ENCODE data around the gene TIMM17A.
A peak's percentile ranks its signal among the peaks of the same experiment; 100 is the strongest.
"Not testable (repeated sequence)": the region's sequence is repeated elsewhere in the genome, so short reads cannot be mapped to it uniquely, and the experiment has no call there.

Gene TIMM17A

DNA sequence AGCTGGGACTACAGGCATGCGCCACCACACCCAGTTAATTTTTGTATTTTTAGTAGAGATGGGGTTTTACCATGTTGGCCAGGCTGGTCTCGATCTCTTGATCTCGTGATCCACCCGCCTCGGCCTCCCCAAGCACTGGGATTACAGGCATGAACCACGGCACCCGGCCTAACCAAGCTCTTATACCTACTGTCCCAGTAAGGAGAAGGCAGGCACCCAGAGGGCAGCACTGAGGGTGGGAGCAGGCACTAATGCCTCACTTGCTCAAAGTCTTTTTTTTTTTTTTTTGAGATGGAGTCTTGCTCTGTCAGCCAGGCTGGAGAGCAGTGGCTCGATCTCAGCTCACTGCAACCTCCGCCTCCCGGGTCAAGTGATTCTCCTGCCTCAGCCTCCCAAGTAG lies 15.0 kb upstream of the TIMM17A start:
- DNase-seq (ENCODE audit: low read depth) = not testable (repeated sequence)

DNA sequence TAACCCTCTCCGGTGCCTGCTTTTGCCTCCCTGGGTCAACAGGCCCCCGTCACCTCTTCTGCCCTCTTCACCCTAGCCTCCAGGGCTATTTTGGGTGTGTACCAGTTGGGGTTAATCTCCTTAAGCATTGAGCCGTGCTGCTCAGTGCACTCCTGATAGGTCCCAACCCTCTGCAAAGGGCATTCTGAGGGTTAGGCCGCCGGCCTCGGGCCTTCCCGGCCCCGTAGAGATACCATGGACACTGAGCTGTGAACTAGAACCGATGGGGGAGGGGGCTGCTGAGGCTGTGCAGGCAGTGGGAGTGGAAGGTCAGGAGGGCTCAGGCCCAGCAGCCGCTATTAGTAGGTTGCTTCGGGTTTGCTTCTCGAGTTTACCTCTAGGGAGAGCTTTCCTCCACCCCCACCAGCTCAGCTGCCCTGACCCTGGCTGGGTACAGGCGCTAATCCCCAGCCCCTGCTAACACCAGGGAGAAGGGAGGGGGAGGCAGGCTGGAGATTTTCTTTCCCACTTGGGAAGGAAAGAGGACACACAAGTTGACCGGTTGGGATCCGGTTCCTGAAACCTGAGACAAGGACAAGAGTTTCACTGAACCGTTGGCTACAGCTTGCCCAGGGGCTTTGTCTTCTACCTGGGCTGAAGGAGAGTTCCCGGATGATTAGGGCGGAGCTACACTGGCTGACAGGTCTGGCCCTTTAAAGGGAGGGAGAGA lies 13.7 kb upstream of the TIMM17A start:
- DNase-seq (ENCODE audit: low read depth) = no peak

GRCh38 chr1:201942129-201942495 lies 13.2 kb upstream of the TIMM17A start:
- DNase-seq (ENCODE audit: low read depth) = no peak

DNA sequence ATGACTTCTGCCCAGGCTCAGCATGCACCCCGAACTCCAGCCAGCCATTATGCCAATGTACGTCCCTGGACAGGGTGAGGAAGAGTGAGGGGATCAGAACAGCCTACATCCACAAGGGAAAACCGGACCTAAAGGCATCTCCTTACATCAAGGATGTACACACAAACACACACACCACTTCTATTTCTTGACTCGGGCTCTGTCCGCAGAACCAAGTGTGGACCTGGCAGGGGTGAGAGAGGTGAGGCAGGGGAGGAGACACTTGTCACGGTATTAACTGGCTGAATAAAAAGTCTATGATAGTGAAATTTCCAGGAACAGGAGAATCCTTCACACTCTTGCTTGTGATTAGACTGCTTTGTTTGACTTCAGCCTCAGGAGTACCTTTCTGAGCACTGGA lies 11.3 kb upstream of the TIMM17A start:
- no peak for DNase-seq (ENCODE audit: low read depth)

DNA sequence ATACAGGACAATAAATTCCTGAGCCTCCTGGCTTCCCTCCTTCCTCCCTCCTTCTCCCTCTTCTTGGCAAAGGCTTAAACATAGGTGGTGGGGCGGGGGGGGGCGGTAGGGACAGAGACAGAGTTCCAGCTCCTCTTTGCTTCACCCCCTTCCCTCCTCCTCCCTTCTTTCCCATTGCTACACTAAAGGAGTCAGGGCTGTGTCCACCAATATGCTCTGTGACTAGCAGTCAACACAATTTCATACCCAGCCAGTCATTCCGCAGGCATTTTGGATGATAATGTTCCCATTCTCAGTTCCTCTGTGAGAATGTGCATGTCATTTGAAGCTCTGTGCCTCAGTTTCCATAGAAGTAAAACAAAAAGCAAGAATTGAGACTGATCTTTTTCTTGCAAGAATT lies 10.7 kb upstream of the TIMM17A start:
- no peak for DNase-seq (ENCODE audit: low read depth)

DNA sequence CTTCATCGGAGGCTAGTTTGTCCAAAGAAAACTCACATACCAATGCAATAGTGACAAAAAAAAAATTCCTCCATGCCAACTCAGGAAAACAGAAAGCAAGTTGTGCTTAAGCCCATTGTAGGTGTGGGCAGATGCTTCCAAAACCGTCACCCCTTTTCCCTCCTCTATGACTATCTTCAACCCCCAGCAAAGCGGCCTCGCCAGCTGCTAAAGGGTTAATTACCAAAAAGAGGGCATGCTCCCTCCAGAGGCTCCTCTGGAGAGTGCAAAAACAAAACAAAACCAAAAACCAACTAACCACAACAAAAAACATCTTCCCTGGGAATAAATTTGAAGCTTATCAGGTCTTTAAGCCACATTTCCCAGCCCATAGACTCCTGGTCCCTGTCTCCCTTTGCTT lies 10.1 kb upstream of the TIMM17A start:
- no peak for DNase-seq (ENCODE audit: low read depth)

GRCh38 chr1:201945863-201946223 lies 9.5 kb upstream of the TIMM17A start:
- DNase-seq (ENCODE audit: low read depth) = no peak

GRCh38 chr1:201946224-201946908 lies 8.9 kb upstream of the TIMM17A start, which contains the start of gene LMOD1:
Gene LMOD1 (minus strand): TSS chr1:201946548. CDS start chr1:201946340, 208 bp downstream.
- DNase-seq (ENCODE audit: low read depth) = no peak

DNA sequence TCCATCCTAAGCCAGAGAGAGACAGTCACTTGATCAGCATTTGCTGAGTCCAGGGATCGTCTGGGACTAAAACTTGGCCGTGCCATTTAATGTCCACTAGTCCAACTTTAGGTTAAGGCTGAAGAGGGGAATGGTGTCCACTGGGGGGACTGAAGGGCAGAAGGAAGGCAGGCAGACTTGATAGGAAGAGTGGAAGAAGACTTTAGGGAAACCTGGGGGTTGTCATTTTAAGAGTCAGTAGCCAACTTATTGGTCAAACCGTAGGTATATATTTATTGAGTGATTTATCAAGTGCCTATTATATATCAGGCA lies 7.7 kb upstream of the TIMM17A start:
- no peak for DNase-seq (ENCODE audit: low read depth)

GRCh38 chr1:201949491-201949890 lies 5.8 kb upstream of the TIMM17A start:
- no peak for DNase-seq (ENCODE audit: low read depth)

DNA sequence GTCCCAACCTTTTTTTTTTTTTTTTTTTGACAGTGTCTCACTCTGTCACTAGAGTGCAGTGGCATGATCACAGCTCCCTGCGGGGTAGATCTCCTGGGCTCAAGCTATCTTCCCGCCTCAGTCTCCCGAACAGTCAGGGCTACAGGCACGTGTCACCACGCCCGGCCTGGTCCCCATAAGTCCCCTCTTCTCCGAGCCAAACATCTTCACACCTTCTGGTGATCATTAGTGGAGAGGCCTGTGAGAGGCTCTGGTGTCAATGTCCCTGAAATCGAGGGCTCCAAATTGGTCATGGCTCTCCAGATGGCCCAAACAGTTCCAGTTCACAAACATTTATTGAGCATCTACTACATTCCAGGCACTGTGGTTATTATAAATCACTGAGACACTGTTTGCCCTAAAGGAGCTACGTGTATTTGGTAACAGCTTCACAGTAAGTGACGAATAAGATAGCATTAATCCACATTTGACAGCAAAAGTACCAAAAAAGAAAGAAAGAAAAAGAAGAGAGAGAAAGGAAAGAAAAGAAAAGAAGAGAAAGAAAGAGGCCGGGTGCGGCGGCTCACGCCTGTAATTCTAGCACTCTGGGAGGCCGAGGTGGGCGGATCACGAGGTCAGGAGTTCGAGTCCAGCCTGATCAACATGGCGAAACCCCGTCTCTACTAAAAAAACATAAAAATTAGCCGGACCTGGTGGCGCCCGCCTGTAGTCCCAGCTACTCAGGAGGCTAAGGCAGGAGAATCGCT lies 867 bp upstream of the TIMM17A start:
- no peak for DNase-seq (ENCODE audit: low read depth)

DNA sequence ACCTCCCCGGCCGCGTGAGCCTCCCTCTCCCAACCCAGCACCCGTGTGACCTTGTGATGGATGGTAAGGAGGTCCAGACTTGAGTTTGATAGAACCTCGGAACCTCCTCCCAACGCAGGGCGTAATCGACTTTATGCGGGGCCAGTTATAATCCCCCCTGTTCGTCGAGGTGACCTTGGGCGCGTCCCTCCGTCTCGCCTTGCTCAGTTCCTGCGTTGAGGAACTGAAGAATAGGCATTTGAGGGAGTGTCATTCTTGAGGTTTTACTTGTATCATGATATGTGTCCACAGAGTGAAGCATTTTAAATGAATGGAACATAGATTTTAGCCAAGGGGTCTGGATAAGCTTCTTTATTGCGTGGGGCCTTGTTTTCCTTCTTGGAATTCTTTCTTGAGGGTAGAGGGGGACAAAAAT lies 433 bp downstream of the TIMM17A start:
- DNase-seq (ENCODE audit: low read depth) = no peak

- no peak for DNase-seq (ENCODE audit: low read depth)
These were observed 3.0 kb downstream of the TIMM17A start for GRCh38 chr1:201958348-201958747.

- DNase-seq (ENCODE audit: low read depth) = not testable (repeated sequence)
These were observed 7.1 kb downstream of the TIMM17A start for GRCh38 chr1:201962382-201962781.

- DNase-seq (ENCODE audit: low read depth) = no peak
These were observed 9.0 kb downstream of the TIMM17A start for GRCh38 chr1:201964261-201964660.

DNA sequence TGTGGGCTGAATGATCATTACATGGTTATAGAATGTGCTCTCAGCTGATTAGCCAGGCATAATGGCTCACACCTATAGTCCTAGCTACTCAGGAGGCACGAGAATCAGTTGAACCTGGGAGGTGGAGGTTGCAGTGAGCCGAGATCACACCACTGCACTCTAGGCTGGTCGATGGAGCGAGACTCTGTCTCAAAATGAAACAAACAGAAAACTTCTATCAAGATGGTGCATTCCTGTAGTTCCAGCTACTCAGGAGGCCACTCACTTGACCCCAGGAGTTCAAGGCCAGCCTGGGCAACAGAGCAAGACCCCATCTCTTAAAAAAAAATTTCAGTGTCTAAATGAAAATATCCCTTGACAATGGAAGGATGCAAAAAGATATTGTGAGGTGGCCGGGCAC lies 10.9 kb downstream of the TIMM17A start:
- no peak for DNase-seq (ENCODE audit: low read depth)

GRCh38 chr1:201968202-201968925 lies 13.1 kb downstream of the TIMM17A start:
- no peak for DNase-seq (ENCODE audit: low read depth)

DNA sequence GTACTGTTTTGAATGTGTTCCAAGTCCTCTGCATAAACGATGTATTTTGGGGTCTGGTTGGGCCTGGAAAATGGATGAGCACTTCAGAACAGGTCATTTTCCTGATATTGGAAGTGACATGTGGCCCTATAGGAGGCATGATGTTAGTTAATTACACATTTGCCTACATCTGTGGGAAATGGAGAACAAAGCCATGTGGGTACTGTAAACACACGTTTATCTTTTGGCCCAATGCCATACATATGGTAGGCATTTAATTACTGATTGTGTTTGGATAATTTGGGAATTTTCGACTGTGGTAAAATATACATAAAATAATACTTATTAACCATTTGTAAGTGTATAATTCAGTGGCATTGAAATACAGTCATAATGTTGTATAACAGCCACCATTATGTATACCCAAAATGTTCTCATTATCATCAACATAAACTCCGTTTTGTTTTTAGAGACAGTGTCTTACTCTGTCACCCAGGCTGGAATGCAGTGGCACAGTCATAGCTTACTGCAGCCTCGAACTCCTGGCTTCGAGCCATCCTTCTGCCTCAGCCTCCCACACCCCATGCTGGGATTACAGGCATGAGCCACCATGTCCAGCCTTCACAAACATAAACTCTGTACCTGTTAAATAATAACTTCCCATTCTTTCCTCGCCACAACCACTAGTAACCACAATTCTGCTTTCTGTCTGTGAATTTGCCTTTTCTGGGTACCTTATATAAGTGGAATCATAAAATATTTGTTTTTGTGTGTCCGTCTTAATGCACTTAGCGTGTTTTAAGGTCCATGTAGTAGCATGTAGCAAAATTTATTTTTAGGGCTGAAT lies 15.2 kb downstream of the TIMM17A start:
- DNase-seq (ENCODE audit: low read depth) = no peak

GRCh38 chr1:201982082-201982622 lies 26.8 kb downstream of the TIMM17A start:
- peak; percentile 46 for DNase-seq (ENCODE audit: low read depth)

DNA sequence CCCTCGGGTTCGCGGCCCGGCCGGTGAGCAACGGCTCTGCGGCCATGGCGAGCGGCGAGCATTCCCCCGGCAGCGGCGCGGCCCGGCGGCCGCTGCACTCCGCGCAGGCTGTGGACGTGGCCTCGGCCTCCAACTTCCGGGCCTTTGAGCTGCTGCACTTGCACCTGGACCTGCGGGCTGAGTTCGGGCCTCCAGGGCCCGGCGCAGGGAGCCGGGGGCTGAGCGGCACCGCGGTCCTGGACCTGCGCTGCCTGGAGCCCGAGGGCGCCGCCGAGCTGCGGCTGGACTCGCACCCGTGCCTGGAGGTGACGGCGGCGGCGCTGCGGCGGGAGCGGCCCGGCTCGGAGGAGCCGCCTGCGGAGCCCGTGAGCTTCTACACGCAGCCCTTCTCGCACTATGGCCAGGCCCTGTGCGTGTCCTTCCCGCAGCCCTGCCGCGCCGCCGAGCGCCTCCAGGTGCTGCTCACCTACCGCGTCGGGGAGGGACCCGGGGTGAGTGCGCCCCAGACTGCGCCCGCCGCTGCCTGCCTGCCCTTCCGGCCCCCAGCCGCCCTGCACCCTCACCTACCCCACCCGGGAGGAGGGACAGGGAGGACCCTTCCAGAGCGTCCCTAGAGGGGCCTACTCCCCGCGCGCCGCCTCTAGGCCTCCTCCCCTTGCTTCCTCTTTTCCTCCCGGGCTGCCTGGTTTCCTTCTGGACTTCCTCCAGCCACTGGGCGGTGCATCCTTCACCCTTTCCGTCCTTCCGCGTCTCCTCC lies 27.5 kb downstream of the TIMM17A start, which contains the start of gene RNPEP:
TSS of gene RNPEP (plus strand) at position 26 of the 757 bp plus-strand sequence. CDS start at position 45, 19 bp downstream.
- DNase-seq (ENCODE audit: low read depth) = peak; percentile 20
